K562 (cell line): ENCODE data around the gene TGM5. TPM values are rescaled to one million over a fixed set of nuclear protein-coding genes. Genes with fewer than 3 reads are reported as not detected.

Experiments used
- BMI1 ChIP-seq: fragments of 150-350 bp; IDR thresholded peaks from 2 replicates; pipeline ENCODE4 v1.6.1; 2014; ENCODE audit warnings: low read length
- CBX5 ChIP-seq: IDR thresholded peaks from 2 replicates; pipeline ENCODE4 v1.6.1; 2014; ENCODE audit warnings: low read depth, borderline replicate concordance
- ELF2 ChIP-seq: fragments of 250-450 bp; sonication (Bioruptor Pico); IDR thresholded peaks from 2 replicates; pipeline ENCODE4 v1.5.0; 2021; ENCODE audit warnings: mild to moderate bottlenecking
- EP400 ChIP-seq: fragments of 450-650 bp; IDR thresholded peaks from 2 replicates; pipeline ENCODE4 v1.6.1; 2017; ENCODE audit warnings: antibody characterized with exemption, mild to moderate bottlenecking, moderate library complexity
- MYNN ChIP-seq, 2 experiments: sonication (generic); formaldehyde crosslinking in 1 of 2; IDR thresholded peaks; 2 replicates each; pipeline versions ENCODE4 v1.5.0 to v1.6.1; 2016 to 2020; ENCODE audit warnings: antibody characterized with exemption in 1 of 2, missing genetic modification reagents in 1 of 2
- POLR2AphosphoS2 ChIP-seq: IDR thresholded peaks from 2 replicates; pipeline ENCODE4 v1.6.1; 2012; ENCODE audit warnings: low read length, improper control_type of control experiment
- RBM34 ChIP-seq: fragments of 200-400 bp; formaldehyde crosslinking; IDR thresholded peaks from 2 replicates; pipeline ENCODE4 v1.6.1; 2018; ENCODE audit warnings: low read length, borderline replicate concordance; ENCODE audit not compliant: insufficient read depth
- SMAD2 ChIP-seq: fragments of 150-350 bp; IDR thresholded peaks from 2 replicates; pipeline ENCODE4 v1.6.1; 2014; ENCODE audit warnings: low read depth, mild to moderate bottlenecking, low read length
- SMARCC2 ChIP-seq: fragments of 450-650 bp; IDR thresholded peaks from 2 replicates; pipeline ENCODE4 v1.6.1; 2017; ENCODE audit warnings: antibody characterized with exemption, moderate library complexity, mild to moderate bottlenecking, low read depth
- SP1 ChIP-seq: sonication (generic); formaldehyde crosslinking; IDR thresholded peaks from 2 replicates; pipeline ENCODE4 v1.8.1; 2022; ENCODE audit warnings: mild to moderate bottlenecking, missing genetic modification reagents
- SRSF3 ChIP-seq: fragments of 200-400 bp; formaldehyde crosslinking; IDR thresholded peaks from 2 replicates; pipeline ENCODE4 v1.6.1; 2016; ENCODE audit warnings: mild to moderate bottlenecking, low read length, moderate library complexity; ENCODE audit not compliant: insufficient read depth
- ZC3H11A ChIP-seq: IDR thresholded peaks from 2 replicates; pipeline ENCODE4 v1.6.1; 2012; ENCODE audit warnings: low read depth, low read length, improper control_type of control experiment
- ZNF263 ChIP-seq: sonication (generic); formaldehyde crosslinking; IDR thresholded peaks from 2 replicates; pipeline ENCODE4 v1.8.0; 2022; ENCODE audit warnings: mild to moderate bottlenecking, missing genetic modification reagents, borderline replicate concordance
- ZNF668 ChIP-seq: fragments of 250-450 bp; sonication (Bioruptor Pico); IDR thresholded peaks from 2 replicates; pipeline ENCODE4 v1.8.0; 2022; ENCODE audit warnings: mild to moderate bottlenecking, inconsistent platforms
- ZNF830 ChIP-seq: fragments of 250-450 bp; sonication (Bioruptor Pico); IDR thresholded peaks from 2 replicates; pipeline ENCODE4 v1.5.0; 2021; ENCODE audit warnings: mild to moderate bottlenecking
- polyA plus RNA-seq, 8 experiments: library from polyadenylated mRNA; depleted of rRNA in 4 of 8; stranded (reverse) in 5 of 8; unstranded in 3 of 8; fragments of >200 nt; fragmentation: Nextera tagmentation in 2 of 8; fragmentation: Illumina TruSeq in 1 of 8; extraction: Ambion mirVana in 2 of 8; extraction: Trizol in 1 of 8; gene quantifications; 2 replicates each; pipeline versions ENCODE4 v1.2.1 to v1.2.3, GENCODE V29; 2011 to 2014; ENCODE audit warnings: inconsistent platforms in 1 of 8, missing spikeins in 1 of 8
- total RNA-seq, 7 experiments: library from RNA; depleted of rRNA in 6 of 7; stranded (reverse); fragments of >200 nt in 6 of 7; fragmentation: Illumina TruSeq in 2 of 7; extraction: Trizol in 2 of 7; gene quantifications; 2 replicates each; pipeline versions ENCODE4 v1.2.1 to v1.2.3, GENCODE V29; 2011 to 2021; ENCODE audit warnings: low replicate concordance in 1 of 7
- TF ChIP-seq, protein P1 (sequence below): fragments of 150-350 bp; IDR thresholded peaks from 2 replicates; pipeline ENCODE4 v1.6.1; 2014; ENCODE audit warnings: low read depth, mild to moderate bottlenecking, low read length, borderline replicate concordance
- TF ChIP-seq, protein P2 (sequence below): fragments of 200-400 bp; formaldehyde crosslinking; IDR thresholded peaks from 2 replicates; pipeline ENCODE4 v1.6.1; 2017; ENCODE audit warnings: mild to moderate bottlenecking, low read depth, low read length, moderate library complexity
- TF ChIP-seq, protein P3 (sequence below), 2 experiments: fragments of 450-650 bp; IDR thresholded peaks; 2 replicates each; pipeline ENCODE4 v1.6.1; 2016
- TF ChIP-seq, protein P4 (sequence below): fragments of 250-450 bp; sonication (Bioruptor Pico); IDR thresholded peaks from 2 replicates; pipeline ENCODE4 v1.5.0; 2021
- TF ChIP-seq, protein P5 (sequence below): fragments of 450-650 bp; IDR thresholded peaks from 2 replicates; pipeline ENCODE4 v1.6.1; 2016; ENCODE audit warnings: mild to moderate bottlenecking

The TGM5 gene
- total and polyA plus RNA-seq, 9 of the 15 experiments (the other 6 are each of a cell fraction or from before 2014, with no cell fraction given), result 0.03 to 0.10 (median 0.07) TPM; not detected in 6

DNA sequence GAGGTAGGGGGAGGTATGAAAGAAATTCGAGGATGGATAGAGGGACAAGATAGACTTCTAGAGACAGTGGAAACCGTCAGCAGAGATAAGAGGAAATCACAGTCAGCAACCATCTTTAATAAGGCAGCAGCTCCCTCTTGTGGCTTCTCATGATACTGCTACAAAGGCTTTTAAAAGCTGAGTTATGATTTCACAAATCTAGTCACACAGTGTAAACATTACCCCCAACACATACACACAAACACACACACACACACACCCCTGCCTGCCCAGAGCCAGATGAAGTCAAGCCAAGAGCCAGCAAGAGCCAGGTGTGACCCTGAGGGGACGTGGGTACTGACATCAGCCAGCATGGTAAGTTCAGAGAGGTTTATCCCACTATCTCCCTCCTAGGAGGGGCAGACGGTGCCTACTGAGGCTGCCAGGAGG lies 18.9 kb upstream of the TGM5 start (continued):
- TF ChIP-seq MYNN (IDR thresholded peaks at IDR 0.05) (no peak), MYNN (CRISPR knock-in tag; IDR thresholded peaks at IDR 0.05) (no peak), POLR2AphosphoS2 (no peak), ZC3H11A (no peak), BMI1 (no peak), ZNF668 (no peak), SRSF3 (no peak), EP400 (0 out of 2 replicates have a peak, but pooled peaks have one; percentile 19), SP1 (CRISPR knock-in tag) (no peak), SMAD2 (no peak), SMARCC2 (no peak), ZNF263 (CRISPR knock-in tag) (no peak), RBM34 (no peak), CBX5 (no peak), ELF2 (CRISPR knock-in tag) (no peak), ZNF830 (CRISPR knock-in tag) (no peak)
- TF ChIP-seq, protein P1, sequence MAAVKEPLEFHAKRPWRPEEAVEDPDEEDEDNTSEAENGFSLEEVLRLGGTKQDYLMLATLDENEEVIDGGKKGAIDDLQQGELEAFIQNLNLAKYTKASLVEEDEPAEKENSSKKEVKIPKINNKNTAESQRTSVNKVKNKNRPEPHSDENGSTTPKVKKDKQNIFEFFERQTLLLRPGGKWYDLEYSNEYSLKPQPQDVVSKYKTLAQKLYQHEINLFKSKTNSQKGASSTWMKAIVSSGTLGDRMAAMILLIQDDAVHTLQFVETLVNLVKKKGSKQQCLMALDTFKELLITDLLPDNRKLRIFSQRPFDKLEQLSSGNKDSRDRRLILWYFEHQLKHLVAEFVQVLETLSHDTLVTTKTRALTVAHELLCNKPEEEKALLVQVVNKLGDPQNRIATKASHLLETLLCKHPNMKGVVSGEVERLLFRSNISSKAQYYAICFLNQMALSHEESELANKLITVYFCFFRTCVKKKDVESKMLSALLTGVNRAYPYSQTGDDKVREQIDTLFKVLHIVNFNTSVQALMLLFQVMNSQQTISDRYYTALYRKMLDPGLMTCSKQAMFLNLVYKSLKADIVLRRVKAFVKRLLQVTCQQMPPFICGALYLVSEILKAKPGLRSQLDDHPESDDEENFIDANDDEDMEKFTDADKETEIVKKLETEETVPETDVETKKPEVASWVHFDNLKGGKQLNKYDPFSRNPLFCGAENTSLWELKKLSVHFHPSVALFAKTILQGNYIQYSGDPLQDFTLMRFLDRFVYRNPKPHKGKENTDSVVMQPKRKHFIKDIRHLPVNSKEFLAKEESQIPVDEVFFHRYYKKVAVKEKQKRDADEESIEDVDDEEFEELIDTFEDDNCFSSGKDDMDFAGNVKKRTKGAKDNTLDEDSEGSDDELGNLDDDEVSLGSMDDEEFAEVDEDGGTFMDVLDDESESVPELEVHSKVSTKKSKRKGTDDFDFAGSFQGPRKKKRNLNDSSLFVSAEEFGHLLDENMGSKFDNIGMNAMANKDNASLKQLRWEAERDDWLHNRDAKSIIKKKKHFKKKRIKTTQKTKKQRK, result no peak
- TF ChIP-seq, protein P2, sequence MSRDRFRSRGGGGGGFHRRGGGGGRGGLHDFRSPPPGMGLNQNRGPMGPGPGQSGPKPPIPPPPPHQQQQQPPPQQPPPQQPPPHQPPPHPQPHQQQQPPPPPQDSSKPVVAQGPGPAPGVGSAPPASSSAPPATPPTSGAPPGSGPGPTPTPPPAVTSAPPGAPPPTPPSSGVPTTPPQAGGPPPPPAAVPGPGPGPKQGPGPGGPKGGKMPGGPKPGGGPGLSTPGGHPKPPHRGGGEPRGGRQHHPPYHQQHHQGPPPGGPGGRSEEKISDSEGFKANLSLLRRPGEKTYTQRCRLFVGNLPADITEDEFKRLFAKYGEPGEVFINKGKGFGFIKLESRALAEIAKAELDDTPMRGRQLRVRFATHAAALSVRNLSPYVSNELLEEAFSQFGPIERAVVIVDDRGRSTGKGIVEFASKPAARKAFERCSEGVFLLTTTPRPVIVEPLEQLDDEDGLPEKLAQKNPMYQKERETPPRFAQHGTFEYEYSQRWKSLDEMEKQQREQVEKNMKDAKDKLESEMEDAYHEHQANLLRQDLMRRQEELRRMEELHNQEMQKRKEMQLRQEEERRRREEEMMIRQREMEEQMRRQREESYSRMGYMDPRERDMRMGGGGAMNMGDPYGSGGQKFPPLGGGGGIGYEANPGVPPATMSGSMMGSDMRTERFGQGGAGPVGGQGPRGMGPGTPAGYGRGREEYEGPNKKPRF, result no peak
- TF ChIP-seq, protein P3, sequence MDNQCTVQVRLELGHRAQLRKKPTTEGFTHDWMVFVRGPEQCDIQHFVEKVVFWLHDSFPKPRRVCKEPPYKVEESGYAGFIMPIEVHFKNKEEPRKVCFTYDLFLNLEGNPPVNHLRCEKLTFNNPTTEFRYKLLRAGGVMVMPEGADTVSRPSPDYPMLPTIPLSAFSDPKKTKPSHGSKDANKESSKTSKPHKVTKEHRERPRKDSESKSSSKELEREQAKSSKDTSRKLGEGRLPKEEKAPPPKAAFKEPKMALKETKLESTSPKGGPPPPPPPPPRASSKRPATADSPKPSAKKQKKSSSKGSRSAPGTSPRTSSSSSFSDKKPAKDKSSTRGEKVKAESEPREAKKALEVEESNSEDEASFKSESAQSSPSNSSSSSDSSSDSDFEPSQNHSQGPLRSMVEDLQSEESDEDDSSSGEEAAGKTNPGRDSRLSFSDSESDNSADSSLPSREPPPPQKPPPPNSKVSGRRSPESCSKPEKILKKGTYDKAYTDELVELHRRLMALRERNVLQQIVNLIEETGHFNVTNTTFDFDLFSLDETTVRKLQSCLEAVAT (IDR thresholded peaks at IDR 0.05), result no peak
- TF ChIP-seq, protein P4, sequence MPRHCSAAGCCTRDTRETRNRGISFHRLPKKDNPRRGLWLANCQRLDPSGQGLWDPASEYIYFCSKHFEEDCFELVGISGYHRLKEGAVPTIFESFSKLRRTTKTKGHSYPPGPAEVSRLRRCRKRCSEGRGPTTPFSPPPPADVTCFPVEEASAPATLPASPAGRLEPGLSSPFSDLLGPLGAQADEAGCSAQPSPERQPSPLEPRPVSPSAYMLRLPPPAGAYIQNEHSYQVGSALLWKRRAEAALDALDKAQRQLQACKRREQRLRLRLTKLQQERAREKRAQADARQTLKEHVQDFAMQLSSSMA (CRISPR knock-in tag), result no peak
- TF ChIP-seq, protein P5, sequence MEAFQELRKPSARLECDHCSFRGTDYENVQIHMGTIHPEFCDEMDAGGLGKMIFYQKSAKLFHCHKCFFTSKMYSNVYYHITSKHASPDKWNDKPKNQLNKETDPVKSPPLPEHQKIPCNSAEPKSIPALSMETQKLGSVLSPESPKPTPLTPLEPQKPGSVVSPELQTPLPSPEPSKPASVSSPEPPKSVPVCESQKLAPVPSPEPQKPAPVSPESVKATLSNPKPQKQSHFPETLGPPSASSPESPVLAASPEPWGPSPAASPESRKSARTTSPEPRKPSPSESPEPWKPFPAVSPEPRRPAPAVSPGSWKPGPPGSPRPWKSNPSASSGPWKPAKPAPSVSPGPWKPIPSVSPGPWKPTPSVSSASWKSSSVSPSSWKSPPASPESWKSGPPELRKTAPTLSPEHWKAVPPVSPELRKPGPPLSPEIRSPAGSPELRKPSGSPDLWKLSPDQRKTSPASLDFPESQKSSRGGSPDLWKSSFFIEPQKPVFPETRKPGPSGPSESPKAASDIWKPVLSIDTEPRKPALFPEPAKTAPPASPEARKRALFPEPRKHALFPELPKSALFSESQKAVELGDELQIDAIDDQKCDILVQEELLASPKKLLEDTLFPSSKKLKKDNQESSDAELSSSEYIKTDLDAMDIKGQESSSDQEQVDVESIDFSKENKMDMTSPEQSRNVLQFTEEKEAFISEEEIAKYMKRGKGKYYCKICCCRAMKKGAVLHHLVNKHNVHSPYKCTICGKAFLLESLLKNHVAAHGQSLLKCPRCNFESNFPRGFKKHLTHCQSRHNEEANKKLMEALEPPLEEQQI, result peak; percentile 43; the same call in 1 of the 2 replicates
